Esophagus muscularis mucosa (tissue), 4 donors: ENCODE results near the gene PIGU. TPM values are rescaled to one million over a fixed set of nuclear protein-coding genes. Genes with fewer than 3 reads are reported as not detected.
"Not testable (repeated sequence)": the region's sequence is repeated elsewhere in the genome, so short reads cannot be mapped to it uniquely, and the experiment has no call there.

Experiments
- DNase-seq: peaks from one replicate; pipeline ENCODE4 v3.0.0-alpha.2; 2017; ENCODE audit errors: extremely low spot score
- H3K27ac ChIP-seq, 4 donors: fragments of 200-600 bp; sonication (generic); replicated peaks in 1 of 4; 1 replicate in 3 of 4; 2 replicates in 1 of 4; pipeline ENCODE4 v1.5.1; 2016 to 2019; ENCODE audit warnings: mild to moderate bottlenecking in 1 of 4
- H3K27me3 ChIP-seq, 4 donors: fragments of 200-600 bp; sonication (generic); one replicate each; pipeline versions ENCODE4 v1.5.1 to v1.6.0; 2016 to 2019
- H3K36me3 ChIP-seq, 4 donors: fragments of 200-600 bp; sonication (generic); one replicate each; pipeline ENCODE4 v1.5.1; 2016 to 2019
- H3K4me1 ChIP-seq, 4 donors: fragments of 200-600 bp; sonication (generic); one replicate each; pipeline ENCODE4 v1.5.1; 2016 to 2019
- H3K4me3 ChIP-seq, 4 donors: fragments of 200-600 bp; sonication (generic); 1 replicate in 2 of 4; 2 replicates in 2 of 4; pipeline ENCODE4 v1.5.1; 2016 to 2019; ENCODE audit warnings: mild to moderate bottlenecking in 4 of 4, moderate library complexity in 1 of 4
- H3K9me3 ChIP-seq, 4 donors: fragments of 200-600 bp; sonication (generic); 1 replicate in 3 of 4; 2 replicates in 1 of 4; pipeline ENCODE4 v1.5.1; 2016 to 2019
- EP300 ChIP-seq: sonication (generic); formaldehyde crosslinking; IDR thresholded peaks from one replicate; pipeline ENCODE4 v1.6.1; 2017; ENCODE audit warnings: antibody characterized with exemption
- POLR2A ChIP-seq: fragments of 450-650 bp; IDR thresholded peaks from one replicate; pipeline ENCODE4 v1.6.1; 2017; ENCODE audit warnings: antibody characterized with exemption, moderate library complexity, mild to moderate bottlenecking, low read depth
- POLR2AphosphoS5 ChIP-seq, 2 donors: sonication (generic); formaldehyde crosslinking; IDR thresholded peaks; one replicate each; pipeline ENCODE4 v1.6.1; 2017; ENCODE audit warnings: antibody characterized with exemption in 2 of 2
- WGBS: methylation state at CpG from one replicate; pipeline ENCODE4 v1.1.5; 2018; 5-methylcytosine and 5-hydroxymethylcytosine counted together
- intact Hi-C: fragments of 100-400 bp; cut with DNase I; formaldehyde crosslinking; loops from one replicate; pipeline ENCODE4 v1.15.1; 2023
- total RNA-seq, 4 donors: library from RNA; depleted of rRNA; stranded (reverse); fragments of >200 nt; gene quantifications; one replicate each; pipeline versions ENCODE4 v1.1.0 to v1.2.1, GENCODE V29; 2016
- TF ChIP-seq, protein P1 (sequence below), 3 experiments: fragments of 200-600 bp in 2 of 3; fragments of 450-650 bp in 1 of 3; sonication (generic) in 2 of 3; IDR thresholded peaks; one replicate each; pipeline ENCODE4 v1.5.1; 2017 to 2019; ENCODE audit warnings: antibody characterized with exemption in 3 of 3, mild to moderate bottlenecking in 2 of 3, moderate library complexity in 1 of 3

Gene PIGU
- total RNA-seq, 4 donors from 2014 or later: 9.1 to 10.8 (median 9.5) TPM

DNA sequence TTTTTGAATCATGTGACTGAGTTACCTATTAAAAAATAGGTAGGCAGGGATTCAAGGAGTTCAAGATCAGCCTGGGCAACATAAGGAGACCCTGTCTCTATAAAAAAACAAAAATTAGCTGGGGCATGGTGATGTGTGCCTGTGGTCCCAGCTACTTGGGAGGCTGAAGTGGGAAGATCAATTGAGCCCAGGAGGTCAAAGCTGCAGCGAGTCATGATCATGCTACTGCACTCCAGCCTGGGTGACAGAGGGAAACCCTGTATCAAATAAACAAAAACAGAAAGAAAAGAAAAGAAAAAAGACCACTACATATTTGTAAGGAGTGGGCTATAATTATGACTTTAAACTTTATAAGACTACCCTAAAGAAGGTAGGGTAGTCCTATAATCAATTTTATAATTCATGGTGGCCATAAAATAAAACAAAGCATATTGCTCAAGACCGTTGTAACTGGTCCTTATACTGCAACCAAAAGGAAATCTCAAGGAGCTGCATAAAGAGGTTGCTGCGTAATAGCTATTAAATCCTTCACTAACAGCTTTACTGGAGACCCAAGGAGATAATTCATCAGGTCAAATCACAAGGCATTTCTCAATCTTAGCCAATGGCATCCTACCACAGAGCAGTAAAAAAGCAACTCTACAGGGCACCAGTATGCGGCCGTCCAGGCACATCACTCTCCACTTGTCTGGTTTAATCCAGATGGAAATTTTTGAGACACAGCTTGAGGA is 13.5 kb downstream of the PIGU start:
- no peak overlapping the region for H3K27ac ChIP-seq
- H3K4me3 ChIP-seq: no peak overlapping the region
- TF ChIP-seq POLR2AphosphoS5 (IDR thresholded peaks at IDR 0.05) (no peak), EP300 (no peak)
- TF ChIP-seq, protein P1, sequence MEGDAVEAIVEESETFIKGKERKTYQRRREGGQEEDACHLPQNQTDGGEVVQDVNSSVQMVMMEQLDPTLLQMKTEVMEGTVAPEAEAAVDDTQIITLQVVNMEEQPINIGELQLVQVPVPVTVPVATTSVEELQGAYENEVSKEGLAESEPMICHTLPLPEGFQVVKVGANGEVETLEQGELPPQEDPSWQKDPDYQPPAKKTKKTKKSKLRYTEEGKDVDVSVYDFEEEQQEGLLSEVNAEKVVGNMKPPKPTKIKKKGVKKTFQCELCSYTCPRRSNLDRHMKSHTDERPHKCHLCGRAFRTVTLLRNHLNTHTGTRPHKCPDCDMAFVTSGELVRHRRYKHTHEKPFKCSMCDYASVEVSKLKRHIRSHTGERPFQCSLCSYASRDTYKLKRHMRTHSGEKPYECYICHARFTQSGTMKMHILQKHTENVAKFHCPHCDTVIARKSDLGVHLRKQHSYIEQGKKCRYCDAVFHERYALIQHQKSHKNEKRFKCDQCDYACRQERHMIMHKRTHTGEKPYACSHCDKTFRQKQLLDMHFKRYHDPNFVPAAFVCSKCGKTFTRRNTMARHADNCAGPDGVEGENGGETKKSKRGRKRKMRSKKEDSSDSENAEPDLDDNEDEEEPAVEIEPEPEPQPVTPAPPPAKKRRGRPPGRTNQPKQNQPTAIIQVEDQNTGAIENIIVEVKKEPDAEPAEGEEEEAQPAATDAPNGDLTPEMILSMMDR (IDR thresholded peaks at IDR 0.05): no peak
- H3K4me1 ChIP-seq: no peaks in the 10 kb centered on the region
- no peaks in the 10 kb centered on the region for H3K9me3 ChIP-seq
- WGBS: 90% methylated on average over 5 of the region's 5 CpGs
- intact Hi-C loops: no loop called here
- no peak for DNase-seq
- H3K36me3 ChIP-seq: peaks cover 0 to 4% (median 0%) of the 10 kb centered on the region in 4 donors
- no peaks in the 10 kb centered on the region for H3K27me3 ChIP-seq

DNA sequence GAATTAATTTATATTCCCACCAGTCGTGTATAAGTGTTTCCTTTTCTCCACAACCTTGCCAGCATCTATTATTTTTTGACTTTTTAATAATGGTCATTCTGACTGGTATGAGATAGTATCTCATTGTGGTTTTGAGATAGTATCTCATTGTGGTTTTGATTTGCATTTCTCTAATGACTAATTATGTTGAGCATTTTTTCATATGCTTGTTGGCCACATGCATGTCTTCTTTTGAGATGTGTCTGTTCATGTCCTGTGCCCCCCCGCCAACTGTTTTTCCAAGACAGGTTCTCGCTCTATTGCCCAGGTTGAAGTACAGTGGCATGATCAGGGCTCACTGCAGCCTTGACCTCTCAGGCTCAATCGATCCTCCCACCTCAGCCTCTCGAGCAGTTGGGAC is 15.1 kb downstream of the PIGU start:
- DNase-seq, H3K9me3 ChIP-seq, H3K4me3 ChIP-seq, H3K4me1 ChIP-seq, intact Hi-C loops, H3K27me3 ChIP-seq, H3K27ac ChIP-seq, H3K36me3 ChIP-seq: not testable (repeated sequence)
- WGBS: 89% methylated on average over 5 of the region's 5 CpGs

DNA sequence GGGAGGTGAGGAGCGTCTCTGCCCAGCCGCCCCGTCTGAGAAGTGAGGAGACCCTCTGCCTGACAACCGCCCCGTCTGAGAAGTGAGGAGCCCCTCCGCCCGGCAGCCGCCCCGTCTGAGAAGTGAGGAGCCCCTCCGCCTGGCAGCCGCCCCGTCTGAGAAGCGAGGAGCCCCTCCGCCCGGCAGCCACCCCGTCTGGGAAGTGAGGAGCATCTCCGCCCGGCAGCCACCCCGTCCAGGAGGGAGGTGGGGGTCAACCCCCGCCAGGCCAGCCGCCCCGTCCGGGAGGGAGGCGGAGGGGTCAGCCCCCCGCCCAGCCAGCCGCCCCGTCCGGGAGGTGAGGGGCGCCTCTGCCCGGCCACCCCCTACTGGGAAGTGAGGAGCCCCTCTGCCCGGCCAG is 18.2 kb downstream of the PIGU start:
- intact Hi-C loops: not testable (repeated sequence)
- WGBS: 92% methylated on average over 5 of the region's 31 CpGs

DNA sequence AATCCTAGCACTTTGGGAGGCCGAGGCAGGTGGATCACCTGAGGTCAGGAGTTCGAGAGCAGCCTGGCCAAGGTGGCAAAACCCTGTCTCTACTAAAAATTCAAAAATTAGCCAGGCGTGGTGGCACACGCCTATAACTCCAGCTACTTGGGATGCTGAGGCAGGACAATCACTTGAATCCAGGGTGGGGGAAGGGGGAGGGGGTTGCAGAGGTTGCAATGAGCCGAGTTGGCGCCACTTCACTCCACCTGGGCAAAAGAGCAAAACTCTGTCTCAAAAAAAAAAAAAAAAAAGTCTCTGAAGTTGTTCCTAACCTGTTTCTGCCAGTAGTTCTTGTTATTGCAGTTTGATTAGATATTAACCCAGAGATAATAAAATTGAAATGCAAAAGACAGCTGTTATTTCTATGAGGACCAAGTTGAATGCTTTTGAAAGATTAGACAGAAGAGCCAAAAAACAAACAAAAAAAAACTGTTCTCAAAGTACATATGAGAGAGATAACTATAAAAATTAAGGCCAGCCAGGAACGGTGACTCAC is 22.6 kb downstream of the PIGU start:
- 91% methylated on average over 3 of the region's 7 CpGs for WGBS
- DNase-seq: no peak
- intact Hi-C loops: no loop called here
- TF ChIP-seq POLR2A: no peak
- TF ChIP-seq POLR2AphosphoS5 (IDR thresholded peaks at IDR 0.05): no peak
- no peak for TF ChIP-seq EP300
- TF ChIP-seq, protein P1 (IDR thresholded peaks at IDR 0.05): no peak
- H3K4me3 ChIP-seq: no peak overlapping the region
- H3K9me3 ChIP-seq: no peaks in the 10 kb centered on the region
- no peaks in the 10 kb centered on the region for H3K27me3 ChIP-seq
- H3K36me3 ChIP-seq: peaks cover 0 to 21% (median 12%) of the 10 kb centered on the region in 4 donors
- H3K27ac ChIP-seq: no peak overlapping the region
- H3K4me1 ChIP-seq: no peaks in the 10 kb centered on the region

More for the DNA sequence above, 18.2 kb downstream of the PIGU start:
- H3K4me1 ChIP-seq, H3K27ac ChIP-seq, H3K4me3 ChIP-seq, H3K27me3 ChIP-seq, DNase-seq, H3K9me3 ChIP-seq: not testable (repeated sequence)
- peaks cover 0 to 21% (median 9%) of the 10 kb centered on the region in 4 donors for H3K36me3 ChIP-seq

DNA sequence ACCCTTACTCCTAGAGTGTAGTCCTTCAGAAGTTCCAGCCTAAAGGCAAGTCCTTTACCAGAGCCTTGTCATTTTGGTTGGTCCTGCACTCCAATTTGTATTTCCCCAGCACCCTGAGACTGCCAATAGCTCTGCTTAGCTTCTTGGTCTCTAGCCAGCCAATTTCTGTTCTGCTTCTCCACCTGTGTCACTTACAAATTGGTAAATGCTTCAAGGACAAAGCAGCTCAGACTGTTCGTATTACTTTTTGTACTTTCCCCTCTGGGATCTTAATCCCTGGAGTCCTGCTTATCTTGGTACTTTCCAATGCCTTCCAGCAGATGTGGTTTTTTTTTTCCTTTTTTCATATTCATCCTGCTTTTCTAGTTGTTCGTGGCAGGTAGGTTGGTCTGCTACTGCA is 25.7 kb downstream of the PIGU start:
- Histone ChIP-seq H3K9me3 (no peaks in the 10 kb centered on the region), H3K36me3 (peaks cover 0 to 11% (median 8%) of the 10 kb centered on the region in 4 donors), H3K4me3 (no peak overlapping the region), H3K4me1 (no peaks in the 10 kb centered on the region), H3K27me3 (no peaks in the 10 kb centered on the region), H3K27ac (no peak overlapping the region)
- no peak for TF ChIP-seq EP300
- no peak for TF ChIP-seq POLR2AphosphoS5 (IDR thresholded peaks at IDR 0.05)
- TF ChIP-seq, protein P1 (IDR thresholded peaks at IDR 0.05): no peak
- no peak for TF ChIP-seq POLR2A
- intact Hi-C loops: no loop called here
- WGBS: 95% methylated on average over 2 of the region's 2 CpGs
- DNase-seq: no peak

DNA sequence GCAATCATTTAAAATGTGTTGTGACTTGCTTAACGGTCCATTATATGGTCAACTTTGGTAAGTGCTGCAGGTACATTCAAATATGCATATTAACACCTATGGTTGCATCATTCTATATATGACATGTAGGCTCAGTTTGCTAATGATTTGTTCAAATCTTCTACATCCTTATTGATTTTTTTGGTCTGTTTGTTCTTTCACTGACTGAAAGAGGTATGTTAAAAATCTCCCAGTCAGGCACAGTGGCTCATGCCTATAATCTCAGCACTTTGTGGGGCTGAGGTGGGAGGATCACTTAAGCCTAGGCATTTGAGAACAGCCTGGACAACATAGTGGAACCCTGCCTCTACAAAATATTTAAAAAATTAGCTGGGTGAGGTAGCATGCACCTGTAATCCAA is 29.2 kb downstream of the PIGU start:
- no peak overlapping the region for H3K4me3 ChIP-seq
- no peaks in the 10 kb centered on the region for H3K27me3 ChIP-seq
- no peaks in the 10 kb centered on the region for H3K9me3 ChIP-seq
- no peak for DNase-seq
- no peak for TF ChIP-seq POLR2AphosphoS5 (IDR thresholded peaks at IDR 0.05)
- TF ChIP-seq, protein P1 (IDR thresholded peaks at IDR 0.05): no peak
- no peak for TF ChIP-seq POLR2A
- TF ChIP-seq EP300: no peak
- no peak overlapping the region for H3K27ac ChIP-seq
- intact Hi-C loops: no loop called here
- WGBS: 96% methylated on average over 1 of the region's 1 CpG
- peaks cover 0 to 5% (median 0%) of the 10 kb centered on the region in 4 donors for H3K36me3 ChIP-seq
- no peaks in the 10 kb centered on the region for H3K4me1 ChIP-seq
